Measurements from ENCODE around the gene PALD1. TPM values are rescaled to one million over a fixed set of nuclear protein-coding genes. Genes with fewer than 3 reads are reported as not detected.

The PALD1 gene
- total RNA-seq, 4 donors from 2014 or later = 5.4 to 10.9 (median 9.2) TPM

DNA sequence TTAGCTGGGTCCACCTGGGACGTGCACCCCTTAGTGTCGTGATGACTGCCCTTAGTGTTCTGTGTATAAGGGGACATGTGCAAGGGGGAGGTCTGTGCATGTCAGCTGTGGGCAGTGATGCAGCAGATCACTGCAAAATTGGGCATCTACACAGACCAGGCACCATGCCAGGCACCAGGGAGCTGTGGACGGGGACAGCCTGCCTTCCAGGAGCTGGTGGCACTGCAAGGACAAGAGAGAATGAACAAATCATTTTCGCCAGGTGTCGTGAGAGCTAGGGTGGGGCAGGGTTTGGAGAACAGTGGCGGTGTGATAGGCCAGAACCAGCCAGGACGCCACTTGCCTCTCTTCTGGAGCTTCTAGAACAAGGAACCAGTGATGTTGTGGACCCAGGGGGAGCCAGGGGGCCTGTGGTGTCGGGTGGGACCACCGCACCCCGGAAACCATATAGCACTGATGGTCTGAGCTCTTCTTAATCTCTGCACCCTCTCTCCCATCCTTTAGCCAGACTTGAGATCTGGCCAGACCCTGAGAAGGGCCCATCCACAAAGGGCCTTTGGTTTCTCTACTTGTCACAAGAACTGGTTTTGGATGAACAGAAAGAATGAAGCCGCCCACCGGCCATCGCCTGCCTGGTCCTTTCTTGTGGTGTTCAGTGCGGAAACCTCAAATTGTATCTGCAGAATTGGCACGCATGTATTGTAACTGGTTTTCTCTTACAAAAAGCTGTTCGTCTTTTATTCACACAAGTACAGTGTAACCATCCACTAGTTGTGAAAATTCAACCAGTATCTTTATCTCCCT is 93.3 kb downstream of the PALD1 start:
- WGBS, 2 donors = 86 to 92% methylated on average over 16 of the region's 16 CpGs
- Histone ChIP-seq H3K36me3 (peaks cover 0 to 2% (median 0%) of the 10 kb centered on the region in 3 donors), H3K4me1 (peaks cover 0 to 16% (median 13%) of the 10 kb centered on the region in 4 donors), H3K27me3 (no peaks in the 10 kb centered on the region), H3K9me3 (no peaks in the 10 kb centered on the region), H3K27ac (no peak overlapping the region), H3K4me3 (no peak overlapping the region)
- TF ChIP-seq POLR2A (IDR thresholded peaks at IDR 0.05) (no peak), EP300 (IDR thresholded peaks at IDR 0.05) (no peak)
- TF ChIP-seq, protein P1, sequence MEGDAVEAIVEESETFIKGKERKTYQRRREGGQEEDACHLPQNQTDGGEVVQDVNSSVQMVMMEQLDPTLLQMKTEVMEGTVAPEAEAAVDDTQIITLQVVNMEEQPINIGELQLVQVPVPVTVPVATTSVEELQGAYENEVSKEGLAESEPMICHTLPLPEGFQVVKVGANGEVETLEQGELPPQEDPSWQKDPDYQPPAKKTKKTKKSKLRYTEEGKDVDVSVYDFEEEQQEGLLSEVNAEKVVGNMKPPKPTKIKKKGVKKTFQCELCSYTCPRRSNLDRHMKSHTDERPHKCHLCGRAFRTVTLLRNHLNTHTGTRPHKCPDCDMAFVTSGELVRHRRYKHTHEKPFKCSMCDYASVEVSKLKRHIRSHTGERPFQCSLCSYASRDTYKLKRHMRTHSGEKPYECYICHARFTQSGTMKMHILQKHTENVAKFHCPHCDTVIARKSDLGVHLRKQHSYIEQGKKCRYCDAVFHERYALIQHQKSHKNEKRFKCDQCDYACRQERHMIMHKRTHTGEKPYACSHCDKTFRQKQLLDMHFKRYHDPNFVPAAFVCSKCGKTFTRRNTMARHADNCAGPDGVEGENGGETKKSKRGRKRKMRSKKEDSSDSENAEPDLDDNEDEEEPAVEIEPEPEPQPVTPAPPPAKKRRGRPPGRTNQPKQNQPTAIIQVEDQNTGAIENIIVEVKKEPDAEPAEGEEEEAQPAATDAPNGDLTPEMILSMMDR (IDR thresholded peaks at IDR 0.05) = no peak
- no peak for DNase-seq (ENCODE audit: low spot score in 2 of 2)

DNA sequence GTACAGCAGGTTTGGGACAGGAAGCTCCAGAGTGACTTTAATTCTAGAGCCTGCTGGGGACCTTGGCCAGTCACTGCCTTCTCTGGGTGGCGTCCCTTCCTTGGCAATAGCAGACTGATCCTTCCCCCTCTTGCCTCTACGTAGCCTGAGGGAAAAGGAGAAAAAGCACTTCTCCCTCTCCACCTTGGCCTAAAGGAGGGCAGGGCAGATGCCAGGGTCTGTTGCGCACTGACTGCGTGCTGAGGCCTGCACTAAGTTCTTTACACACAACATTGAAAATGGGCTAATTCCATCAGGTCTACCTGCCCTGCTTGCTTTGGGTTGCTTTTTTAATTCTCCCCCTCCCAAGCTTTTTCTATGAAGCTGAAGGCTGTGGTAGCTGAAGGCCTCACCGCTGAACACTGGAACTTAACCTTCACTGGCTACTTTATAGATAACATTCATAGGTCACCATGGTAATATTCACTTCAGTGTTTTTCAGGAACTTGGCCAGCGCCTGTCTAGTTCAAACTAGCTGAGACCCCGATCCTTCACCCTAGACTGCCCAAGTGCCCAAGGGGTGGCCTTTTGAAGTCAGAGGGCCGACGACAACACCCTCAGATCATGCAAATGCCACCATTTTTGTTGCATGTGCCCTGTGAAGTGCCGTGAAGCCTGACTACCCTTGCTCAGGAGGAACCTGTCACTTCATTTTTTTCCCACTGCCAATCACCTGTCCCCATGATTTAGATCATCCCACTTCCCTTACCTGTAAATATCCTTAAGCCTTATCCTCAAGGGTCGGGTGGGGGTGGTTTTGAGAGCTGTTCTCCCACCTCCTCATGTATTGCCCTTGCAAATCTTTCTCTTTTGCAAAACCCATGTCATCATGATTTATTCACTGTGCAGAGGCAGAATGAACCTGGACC is 95.3 kb downstream of the PALD1 start:
- no peak for DNase-seq (ENCODE audit: low spot score in 2 of 2)
- TF ChIP-seq POLR2A (IDR thresholded peaks at IDR 0.05) (no peak), EP300 (IDR thresholded peaks at IDR 0.05) (no peak)
- TF ChIP-seq, protein P1 (IDR thresholded peaks at IDR 0.05) = no peak
- Histone ChIP-seq H3K4me3 (no peak overlapping the region), H3K4me1 (peaks cover 0 to 17% (median 15%) of the 10 kb centered on the region in 4 donors), H3K9me3 (no peaks in the 10 kb centered on the region), H3K27ac (no peak overlapping the region), H3K36me3 (no peaks in the 10 kb centered on the region), H3K27me3 (no peaks in the 10 kb centered on the region)
- 83 to 94% methylated on average over 11 of the region's 11 CpGs for WGBS, 2 donors

DNA sequence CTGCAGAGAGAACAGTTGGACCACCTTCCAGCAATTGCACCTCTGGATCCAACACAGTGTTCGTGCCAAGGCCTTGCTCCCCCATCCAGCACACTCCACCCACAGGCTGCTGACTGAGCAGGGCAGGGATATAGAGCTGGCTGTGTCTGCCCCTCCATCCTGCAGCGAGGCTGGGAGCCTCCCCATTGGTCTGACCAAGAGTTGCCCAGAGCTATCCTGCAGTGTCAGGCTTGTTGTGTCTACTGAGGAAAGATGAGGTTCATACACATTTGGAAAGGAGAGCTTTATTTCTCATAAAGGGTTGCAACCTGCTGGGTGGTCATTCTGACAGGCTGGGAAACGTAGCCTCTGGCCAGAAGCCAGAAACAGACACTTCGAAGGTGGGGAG is 96.9 kb downstream of the PALD1 start:
- H3K36me3 ChIP-seq = no peaks in the 10 kb centered on the region
- no peak overlapping the region for H3K27ac ChIP-seq
- no peak overlapping the region for H3K4me3 ChIP-seq
- no peak for DNase-seq (ENCODE audit: low spot score in 2 of 2)
- peaks cover 0 to 18% (median 16%) of the 10 kb centered on the region in 4 donors for H3K4me1 ChIP-seq
- no peaks in the 10 kb centered on the region for H3K27me3 ChIP-seq
- 21 to 35% methylated on average over 4 of the region's 4 CpGs for WGBS, 2 donors
- no peaks in the 10 kb centered on the region for H3K9me3 ChIP-seq
- TF ChIP-seq, protein P1 (IDR thresholded peaks at IDR 0.05) = no peak
- no peak for TF ChIP-seq POLR2A (IDR thresholded peaks at IDR 0.05)
- no peak for TF ChIP-seq EP300 (IDR thresholded peaks at IDR 0.05)

DNA sequence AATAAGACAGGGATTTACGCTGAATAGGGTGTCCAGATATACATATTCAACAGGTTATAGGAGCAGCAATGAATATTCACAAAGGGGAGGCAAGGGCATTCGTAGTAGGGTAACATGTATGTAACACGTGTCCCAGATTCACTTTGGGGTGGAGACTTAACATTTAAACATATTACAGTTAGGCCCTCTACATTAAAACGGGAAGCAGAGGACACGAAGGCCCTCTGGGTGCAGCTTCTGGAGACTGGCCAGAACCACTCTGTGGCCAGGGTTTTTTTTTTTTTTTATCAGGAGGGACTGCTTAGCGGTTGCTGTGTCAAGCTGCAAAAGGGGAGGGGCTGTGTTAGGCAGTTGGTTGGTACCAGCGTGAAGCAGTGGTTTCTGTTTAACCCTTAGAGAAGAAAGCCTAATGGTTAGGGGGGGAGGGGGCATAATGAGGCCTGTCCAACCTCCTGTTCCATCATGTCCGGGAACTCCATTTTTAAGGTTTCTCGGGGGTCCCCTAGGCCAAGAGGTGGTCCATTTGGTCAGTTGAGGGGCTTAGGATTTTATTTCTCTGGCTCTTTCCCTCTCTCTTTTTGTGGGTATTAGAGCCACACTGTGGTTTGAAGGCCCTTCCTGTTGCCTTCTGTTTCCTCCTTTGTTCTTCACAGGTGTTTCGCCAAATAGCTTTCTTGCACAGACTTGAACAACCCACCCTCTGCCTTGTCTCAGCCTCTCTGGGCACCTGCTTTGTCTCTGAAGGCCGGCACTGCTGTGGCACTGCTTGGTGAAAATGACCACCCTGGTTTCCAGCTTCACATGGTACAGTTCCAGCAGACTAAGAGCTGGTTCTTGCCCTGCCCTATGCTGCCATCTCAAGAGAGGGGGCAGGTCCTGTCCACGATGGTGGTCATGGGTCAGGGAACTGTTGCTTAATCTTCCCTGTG is 97.6 kb downstream of the PALD1 start:
- WGBS, 2 donors = 38 to 48% methylated on average over 12 of the region's 12 CpGs
- TF ChIP-seq POLR2A (IDR thresholded peaks at IDR 0.05) (no peak), EP300 (IDR thresholded peaks at IDR 0.05) (no peak)
- TF ChIP-seq, protein P1 (IDR thresholded peaks at IDR 0.05) = no peak
- DNase-seq (ENCODE audit: low spot score in 2 of 2) = peak in 1 of 2 donors; percentile 30
- H3K4me3 ChIP-seq = no peak overlapping the region
- peaks cover 0 to 18% (median 16%) of the 10 kb centered on the region in 4 donors for H3K4me1 ChIP-seq
- no peaks in the 10 kb centered on the region for H3K27me3 ChIP-seq
- no peak overlapping the region for H3K27ac ChIP-seq
- H3K9me3 ChIP-seq = no peaks in the 10 kb centered on the region
- no peaks in the 10 kb centered on the region for H3K36me3 ChIP-seq

Data from tibial nerve (tissue), 4 donors.